DOHH2 (cell line): ENCODE data around the gene ELOVL6.

Source experiments
- EZH2phosphoT487 ChIP-seq: fragments of 200-600 bp; sonication (generic); IDR thresholded peaks from 2 replicates; pipeline ENCODE4 v1.6.1; 2017; ENCODE audit warnings: borderline replicate concordance, mild to moderate bottlenecking, antibody characterized with exemption, low read length, moderate library complexity, mixed read lengths
- TF ChIP-seq, protein P1 (sequence below): fragments of 200-600 bp; sonication (generic); IDR thresholded peaks from one replicate; pipeline ENCODE4 v1.5.1; 2014; ENCODE audit warnings: antibody characterized with exemption, mild to moderate bottlenecking, low read depth, low read length; ENCODE audit not compliant: poor library complexity, severe bottlenecking

DNA sequence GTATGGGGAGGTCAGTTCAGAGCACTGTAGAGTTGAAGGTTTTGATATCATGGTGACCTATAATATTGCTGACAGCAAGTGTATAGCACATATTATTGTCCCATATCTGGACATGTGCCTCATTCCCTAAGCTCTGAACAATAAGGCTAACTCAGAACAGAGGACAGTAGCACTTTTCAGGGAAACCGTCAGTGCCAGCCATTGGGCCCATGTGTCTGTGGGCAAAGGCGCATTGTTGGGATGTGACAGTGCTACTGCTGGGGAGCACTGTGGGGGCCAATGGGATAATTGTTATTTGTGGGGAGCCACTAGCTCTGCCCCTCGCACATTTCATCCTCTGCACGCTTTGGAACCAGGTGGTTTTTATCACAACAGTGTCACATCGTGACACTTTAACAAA lies 136.2 kb downstream of the ELOVL6 start:
- TF ChIP-seq, protein P1, sequence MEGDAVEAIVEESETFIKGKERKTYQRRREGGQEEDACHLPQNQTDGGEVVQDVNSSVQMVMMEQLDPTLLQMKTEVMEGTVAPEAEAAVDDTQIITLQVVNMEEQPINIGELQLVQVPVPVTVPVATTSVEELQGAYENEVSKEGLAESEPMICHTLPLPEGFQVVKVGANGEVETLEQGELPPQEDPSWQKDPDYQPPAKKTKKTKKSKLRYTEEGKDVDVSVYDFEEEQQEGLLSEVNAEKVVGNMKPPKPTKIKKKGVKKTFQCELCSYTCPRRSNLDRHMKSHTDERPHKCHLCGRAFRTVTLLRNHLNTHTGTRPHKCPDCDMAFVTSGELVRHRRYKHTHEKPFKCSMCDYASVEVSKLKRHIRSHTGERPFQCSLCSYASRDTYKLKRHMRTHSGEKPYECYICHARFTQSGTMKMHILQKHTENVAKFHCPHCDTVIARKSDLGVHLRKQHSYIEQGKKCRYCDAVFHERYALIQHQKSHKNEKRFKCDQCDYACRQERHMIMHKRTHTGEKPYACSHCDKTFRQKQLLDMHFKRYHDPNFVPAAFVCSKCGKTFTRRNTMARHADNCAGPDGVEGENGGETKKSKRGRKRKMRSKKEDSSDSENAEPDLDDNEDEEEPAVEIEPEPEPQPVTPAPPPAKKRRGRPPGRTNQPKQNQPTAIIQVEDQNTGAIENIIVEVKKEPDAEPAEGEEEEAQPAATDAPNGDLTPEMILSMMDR = no peak
- TF ChIP-seq EZH2phosphoT487 = no peak
